ENCODE results near the gene ADSS1.

The ADSS1 gene

DNA sequence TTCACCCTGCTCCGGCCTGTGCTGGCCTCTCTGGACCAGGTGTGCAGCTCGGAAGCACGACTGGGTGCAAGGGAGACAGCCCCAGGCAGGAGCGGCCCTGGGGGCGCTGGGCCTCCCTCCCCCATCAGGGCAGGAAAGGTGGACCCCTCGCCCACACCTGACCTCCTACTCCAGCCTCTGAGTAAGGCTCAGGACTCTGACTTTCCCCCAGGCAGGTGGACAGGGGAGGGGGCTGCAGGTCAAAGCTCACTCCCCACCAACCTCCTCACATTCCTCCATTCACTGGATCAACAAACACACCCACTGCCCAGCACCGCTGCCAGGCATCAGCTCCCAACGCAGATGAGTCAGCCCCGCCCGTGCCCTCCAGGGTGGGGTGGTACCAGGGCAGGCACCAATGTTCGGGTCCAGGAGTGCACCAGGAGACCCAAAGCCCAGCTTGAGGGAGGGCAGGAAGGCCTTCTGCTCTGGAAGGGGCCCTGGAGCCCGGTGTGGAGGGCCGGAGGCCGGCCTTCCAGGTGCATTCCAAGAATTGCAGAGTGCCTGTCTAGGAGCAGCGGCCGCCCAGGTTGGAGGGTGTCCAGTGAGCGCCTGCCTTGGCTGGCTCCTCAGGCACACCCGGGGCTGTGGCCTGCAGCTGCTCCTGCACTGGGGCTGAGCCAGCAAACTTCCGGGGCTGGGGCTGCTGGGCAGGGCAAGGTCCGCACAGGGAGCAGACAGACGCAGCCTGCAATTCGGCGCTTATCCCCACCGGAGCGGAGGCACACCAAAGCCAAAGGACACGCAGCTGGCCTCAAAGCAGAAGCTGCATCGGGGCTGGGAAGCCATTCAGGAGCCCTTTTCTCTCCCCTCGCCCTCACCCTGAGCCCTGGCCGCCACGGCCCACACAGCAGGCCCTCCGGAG is 36.2 kb upstream of the ADSS1 start:
- no peak for DNase-seq

GRCh38 chr14:104688505-104689108 is 35.4 kb upstream of the ADSS1 start:
- DNase-seq = no peak

DNA sequence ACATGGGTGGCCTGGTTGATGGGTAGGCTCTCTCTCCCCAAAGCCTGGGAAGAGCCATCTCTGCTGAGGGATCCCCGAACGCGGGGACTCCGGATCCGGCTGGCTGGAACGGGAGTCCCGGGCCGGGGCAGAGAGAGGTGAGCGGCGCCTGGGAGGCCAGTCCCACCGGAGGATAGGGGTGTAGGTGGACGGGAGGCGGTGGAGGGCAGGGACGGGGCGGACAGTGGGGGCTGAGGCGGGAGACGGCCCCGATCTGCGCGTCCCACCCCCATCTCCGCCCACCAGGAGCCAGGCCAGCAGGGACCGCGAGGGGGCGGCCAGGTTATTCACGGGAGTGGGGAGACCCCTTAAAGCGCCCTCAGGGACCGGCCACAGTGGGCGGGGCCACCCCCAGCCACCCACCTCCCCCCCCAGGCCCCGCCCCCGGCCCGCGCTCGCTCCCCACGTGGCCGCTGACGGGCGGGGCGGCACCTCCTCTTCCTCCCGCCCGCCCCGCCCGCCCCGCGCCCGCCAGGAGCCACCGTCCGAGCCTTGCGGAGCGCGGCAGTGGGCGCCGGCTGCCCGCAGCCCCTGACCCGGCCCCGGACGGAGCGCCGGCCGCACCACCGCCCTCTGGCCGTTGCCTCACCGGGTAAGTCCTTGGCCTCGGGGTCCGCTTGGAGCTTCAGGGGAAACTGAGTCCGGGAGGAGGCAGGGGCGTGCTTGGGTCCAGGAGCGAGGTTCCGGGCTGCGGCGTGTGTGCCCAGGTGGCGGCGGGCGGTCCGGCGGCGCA is 34.7 kb upstream of the ADSS1 start, which contains the start of gene INF2:
TSS of gene INF2 (plus strand) at position 510 of the 772 bp plus-strand sequence. CDS start 11,748 bp downstream, outside the sequence.
- no peak for DNase-seq

- DNase-seq = no peak
Measured at GRCh38 chr14:104689881-104690711, 33.9 kb upstream of the ADSS1 start.

- DNase-seq = no peak
Measured at GRCh38 chr14:104690861-104691455, 33.1 kb upstream of the ADSS1 start.

GRCh38 chr14:104691546-104692260 is 32.3 kb upstream of the ADSS1 start:
- DNase-seq = no peak

DNA sequence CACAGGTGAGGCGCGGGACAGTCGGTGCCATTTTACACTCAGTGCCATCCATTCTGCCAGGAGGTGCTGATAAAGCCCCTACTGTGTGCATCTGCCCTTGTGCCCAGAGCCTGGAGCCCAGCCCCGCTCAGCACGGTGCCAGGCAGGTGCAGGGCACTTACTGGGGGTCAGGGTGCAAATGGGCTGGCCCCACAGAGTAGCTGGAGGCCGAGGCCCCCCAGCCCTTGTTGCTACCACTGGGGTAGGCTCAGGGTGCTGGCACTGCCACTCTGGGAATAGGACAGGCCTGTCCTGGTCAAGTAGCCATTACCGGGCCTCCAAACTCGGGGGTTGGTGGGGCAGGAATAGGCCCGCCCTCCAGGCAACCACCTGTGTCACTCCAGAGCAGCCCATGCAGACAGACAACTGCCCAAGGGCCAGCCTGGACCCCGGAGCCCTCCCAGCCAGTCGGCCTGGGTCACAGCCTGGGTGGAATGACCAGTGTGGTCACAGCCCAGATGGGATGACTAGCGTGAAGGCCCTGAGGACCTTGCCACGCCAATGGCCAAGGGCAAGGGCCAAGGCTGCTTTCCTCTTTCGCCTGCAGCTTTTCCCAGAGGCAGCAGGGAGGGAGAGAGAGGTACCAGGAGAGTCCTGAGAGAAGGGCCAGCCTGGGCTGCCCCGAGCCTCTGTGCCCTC is 31.6 kb upstream of the ADSS1 start:
- no peak for DNase-seq

DNA sequence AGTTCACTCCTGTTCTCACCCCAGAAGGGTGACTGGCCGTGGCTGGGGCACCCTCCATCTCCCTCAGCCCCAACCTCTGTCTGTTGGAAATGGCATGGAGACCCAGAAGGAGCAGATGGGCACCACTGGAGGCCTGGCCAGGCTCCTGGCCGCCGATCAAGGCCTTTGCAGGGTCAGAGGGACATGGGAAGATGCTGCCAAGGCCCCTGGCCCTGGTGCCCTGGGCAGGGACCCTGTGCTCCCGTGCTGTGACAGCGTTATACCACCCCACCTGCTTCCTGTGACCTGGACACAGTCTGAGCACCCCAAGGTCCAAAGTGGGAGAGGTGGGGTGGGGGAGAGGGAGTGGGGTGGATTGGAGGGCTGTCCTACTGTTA is 31.1 kb upstream of the ADSS1 start:
- DNase-seq = no peak

GRCh38 chr14:104693482-104694431 is 30.3 kb upstream of the ADSS1 start:
- DNase-seq = no peak

DNA sequence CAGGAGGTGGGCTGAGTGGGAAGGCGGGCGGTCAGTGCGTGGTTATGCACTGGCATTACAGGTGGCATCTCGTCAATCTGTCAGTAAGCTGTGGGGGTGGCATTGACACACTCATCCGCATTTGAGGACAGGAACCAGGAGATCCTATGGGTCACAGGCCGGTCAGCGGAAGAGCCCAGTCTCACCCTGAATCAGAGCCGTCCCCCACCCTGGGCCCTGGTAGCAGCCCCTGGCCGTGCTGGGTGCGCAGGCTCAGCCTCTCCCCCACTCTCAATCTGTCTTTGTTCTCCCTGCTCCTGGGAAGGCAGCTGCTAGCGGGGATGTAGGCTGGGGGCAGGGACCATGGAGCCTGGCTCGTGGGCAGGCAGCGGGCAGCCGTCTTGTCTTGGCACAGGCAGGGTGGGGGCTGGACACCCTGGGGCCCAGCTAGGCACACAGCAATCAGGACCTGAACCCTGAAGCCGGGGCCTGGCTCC is 29.5 kb upstream of the ADSS1 start:
- DNase-seq = no peak

DNA sequence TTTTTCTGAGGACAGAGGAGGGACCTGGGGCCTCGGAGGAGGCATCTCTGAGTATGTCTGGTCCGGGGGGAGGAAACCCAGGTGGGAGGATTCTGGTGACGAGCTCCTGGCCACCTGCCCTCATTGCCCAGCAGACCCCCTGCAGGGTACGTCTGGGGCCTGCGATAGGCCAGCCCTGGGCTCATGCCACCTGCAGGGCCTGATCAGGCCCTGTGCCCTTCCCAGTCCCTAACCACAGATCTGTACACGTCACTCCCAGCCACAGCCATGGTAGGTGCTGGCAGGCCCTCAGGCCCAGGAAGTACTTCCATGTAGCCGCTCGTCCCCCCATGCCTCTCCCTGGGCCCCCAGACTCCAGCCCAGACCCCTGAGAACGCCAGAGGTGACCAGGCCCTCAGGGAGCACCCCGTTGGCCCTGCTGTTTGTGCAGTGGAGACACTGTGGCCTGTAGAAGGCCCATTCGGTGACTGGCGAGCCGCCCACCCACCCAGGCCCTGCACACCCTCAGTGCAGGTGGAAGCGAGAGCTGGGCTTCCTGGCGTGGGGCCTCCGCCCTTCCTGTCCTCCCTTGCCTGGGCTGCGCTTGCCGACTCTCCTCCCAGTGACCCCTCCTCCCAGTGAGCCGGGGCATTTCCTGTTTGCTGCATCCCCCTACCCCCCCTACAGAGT is 28.9 kb upstream of the ADSS1 start:
- DNase-seq = no peak

DNA sequence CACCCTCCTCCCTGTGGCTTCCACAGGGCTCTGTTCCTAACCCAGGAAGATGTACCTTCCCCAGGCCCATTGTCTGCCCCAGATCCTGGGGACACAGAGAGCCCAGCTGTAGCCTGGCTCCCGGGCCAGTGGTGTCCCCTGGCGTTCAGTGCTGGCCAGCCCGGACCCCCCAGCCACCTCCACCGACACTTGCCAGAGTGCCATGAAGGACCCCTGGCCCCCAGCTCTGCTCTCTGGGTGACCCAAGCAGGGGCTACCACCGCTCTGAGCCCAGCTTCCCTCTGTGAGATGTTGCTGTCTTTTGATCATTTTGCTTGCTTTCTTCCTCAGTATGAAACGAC is 28.4 kb upstream of the ADSS1 start:
- no peak for DNase-seq

DNA sequence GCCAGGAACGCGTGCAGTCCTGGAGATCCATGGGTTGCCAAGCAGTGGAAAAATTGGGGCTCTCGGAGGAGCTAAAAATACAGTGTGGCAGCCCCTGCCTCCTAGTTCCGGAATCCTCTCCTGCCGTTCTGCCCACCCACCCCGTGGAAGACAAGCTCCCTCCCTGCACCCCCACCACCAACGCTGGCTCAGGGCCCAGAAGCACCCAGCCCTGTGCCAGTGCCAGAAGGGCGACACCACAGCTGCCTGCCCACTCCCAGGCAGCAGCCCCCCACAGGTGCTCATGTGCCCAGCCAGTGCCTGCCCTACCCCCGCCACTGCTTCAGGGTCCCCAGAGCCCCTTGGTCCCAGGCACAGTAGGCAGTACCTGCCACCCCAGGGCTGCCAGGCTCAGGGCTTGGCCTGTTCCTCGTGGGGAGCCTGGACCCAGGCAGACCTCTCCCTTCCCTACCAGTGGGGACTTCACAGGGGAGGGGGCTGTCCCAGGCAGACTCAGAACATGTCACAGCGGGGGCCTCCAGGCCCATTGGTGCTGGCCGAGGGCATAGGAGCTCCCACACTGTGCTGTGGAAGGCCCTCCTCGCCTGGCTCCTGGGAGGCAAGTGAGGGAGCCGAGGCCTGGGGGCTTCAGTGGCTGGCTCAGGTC is 27.2 kb upstream of the ADSS1 start:
- no peak for DNase-seq

GRCh38 chr14:104697317-104697703 is 26.7 kb upstream of the ADSS1 start:
- no peak for DNase-seq

DNA sequence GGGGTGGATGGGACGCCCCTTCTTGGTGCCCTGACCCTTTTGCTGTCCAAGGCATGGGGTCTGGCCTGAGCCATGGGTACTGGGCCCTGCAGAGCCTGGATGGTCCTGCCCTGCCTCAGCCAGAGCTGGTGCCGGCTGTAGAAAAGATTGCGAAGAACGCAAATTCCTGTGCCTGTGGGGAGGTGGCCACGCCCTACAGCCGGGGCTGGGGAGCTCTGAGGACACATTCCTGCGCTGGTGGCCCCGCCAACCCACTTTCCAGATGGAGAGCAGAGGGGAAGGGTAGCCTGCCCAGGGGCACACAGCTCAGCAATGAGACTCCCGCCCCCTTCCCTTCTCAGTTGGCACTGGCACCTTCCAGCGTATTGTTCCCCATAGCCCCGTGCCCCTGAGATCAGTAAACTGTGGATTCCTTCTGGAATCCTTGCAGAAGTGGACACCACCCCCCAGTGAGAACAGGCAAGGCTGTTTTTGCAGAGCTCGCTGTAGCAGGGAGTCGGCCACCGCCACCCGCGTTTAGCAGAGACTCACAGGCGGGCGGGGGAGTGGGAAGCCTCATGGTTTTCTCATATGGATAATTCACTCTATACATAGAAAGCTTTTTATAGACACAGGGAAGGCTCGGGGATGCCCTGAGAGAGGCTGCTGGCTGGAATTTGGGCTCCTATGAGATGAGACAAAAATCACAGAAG is 26.0 kb upstream of the ADSS1 start:
- no peak for DNase-seq

- DNase-seq = no peak
Measured at GRCh38 chr14:104698688-104699425, 25.2 kb upstream of the ADSS1 start.

GRCh38 chr14:104699426-104699748 is 24.6 kb upstream of the ADSS1 start:
- no peak for DNase-seq

Measured in NCI-H524 treated with DMSO at 0.1 percent for 48 hours (cell line).